GM10248 (cell line): Measurements from ENCODE around the gene FIP1L1.
A peak's percentile ranks its signal among the peaks of the same experiment; 100 is the strongest.

Experiments used
- CTCF ChIA-PET: fragments of 300-600 bp; sonication (Branson Sonifier 250); formaldehyde crosslinking; extraction: SDS; loops from one replicate; lab custom pipeline; 2021; ENCODE audit warnings: antibody characterized with exemption; lab: Yijun Ruan, JAX
- POLR2A ChIA-PET: fragments of 350-650 bp; sonication (Branson Sonifier 250); formaldehyde crosslinking; extraction: SDS; loops from one replicate; lab custom pipeline; 2020; ENCODE audit warnings: antibody characterized with exemption; lab: Yijun Ruan, JAX
- DNase-seq: peaks from one replicate; pipeline ENCODE4 v3.0.0; 2012; ENCODE audit errors: extremely low spot score
- TF ChIP-seq, protein P1 (sequence below): IDR thresholded peaks from 2 replicates; pipeline ENCODE4 v1.5.1; 2012; ENCODE audit warnings: mild to moderate bottlenecking, low read depth; ENCODE audit errors: extremely low read depth, missing control alignments, control extremely low read depth

Gene FIP1L1

DNA sequence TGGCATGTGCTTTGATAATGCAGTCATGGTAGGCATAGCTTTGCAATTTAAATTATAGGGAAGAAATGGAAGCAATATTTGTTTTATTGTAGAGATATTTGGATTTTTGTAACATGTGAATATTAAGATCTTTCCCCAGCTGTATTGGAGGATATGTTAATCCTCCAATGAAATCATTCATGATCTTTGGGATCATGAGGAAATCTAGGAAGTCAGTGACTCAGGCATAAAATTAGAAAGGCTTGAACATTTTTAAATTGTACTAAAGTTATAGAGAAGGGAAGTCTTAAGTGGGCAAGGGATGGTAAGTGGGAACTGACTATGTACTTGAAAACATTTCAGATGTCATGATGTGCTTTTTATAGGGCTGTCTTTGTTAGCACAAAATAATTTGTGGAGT is 46.8 kb downstream of the FIP1L1 start:
- ChIA-PET POLR2A (no interaction called here), CTCF (interaction anchor here (1.1 to 2.2 kb wide), 2 partner anchors 8 to 14 kb away, joined by 3 to 8 read pairs; no protein-coding TSS in a partner anchor)
- TF ChIP-seq, protein P1, sequence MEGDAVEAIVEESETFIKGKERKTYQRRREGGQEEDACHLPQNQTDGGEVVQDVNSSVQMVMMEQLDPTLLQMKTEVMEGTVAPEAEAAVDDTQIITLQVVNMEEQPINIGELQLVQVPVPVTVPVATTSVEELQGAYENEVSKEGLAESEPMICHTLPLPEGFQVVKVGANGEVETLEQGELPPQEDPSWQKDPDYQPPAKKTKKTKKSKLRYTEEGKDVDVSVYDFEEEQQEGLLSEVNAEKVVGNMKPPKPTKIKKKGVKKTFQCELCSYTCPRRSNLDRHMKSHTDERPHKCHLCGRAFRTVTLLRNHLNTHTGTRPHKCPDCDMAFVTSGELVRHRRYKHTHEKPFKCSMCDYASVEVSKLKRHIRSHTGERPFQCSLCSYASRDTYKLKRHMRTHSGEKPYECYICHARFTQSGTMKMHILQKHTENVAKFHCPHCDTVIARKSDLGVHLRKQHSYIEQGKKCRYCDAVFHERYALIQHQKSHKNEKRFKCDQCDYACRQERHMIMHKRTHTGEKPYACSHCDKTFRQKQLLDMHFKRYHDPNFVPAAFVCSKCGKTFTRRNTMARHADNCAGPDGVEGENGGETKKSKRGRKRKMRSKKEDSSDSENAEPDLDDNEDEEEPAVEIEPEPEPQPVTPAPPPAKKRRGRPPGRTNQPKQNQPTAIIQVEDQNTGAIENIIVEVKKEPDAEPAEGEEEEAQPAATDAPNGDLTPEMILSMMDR = no peak
- no peak for DNase-seq

DNA sequence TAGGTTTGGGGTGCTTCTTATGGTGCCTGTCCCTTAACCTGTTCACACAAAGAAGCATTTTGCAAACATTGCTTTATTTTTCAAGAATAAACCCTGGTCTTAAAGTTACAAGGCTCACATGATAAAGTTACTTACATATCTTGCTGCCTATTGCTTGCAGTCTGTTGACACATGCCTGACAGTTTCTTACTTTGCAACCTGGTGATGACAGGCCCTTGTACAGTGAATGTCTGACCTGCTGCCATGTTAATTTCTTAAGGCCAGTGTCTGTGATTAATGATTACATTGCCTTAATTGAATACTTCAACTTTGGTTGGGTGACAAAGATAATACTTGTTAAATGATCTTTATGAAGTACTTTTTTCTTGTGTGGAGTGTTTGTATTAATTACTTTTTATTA is 49.9 kb downstream of the FIP1L1 start:
- POLR2A ChIA-PET = no interaction called here
- DNase-seq = no peak
- TF ChIP-seq, protein P1 = no peak
- CTCF ChIA-PET = no interaction called here

DNA sequence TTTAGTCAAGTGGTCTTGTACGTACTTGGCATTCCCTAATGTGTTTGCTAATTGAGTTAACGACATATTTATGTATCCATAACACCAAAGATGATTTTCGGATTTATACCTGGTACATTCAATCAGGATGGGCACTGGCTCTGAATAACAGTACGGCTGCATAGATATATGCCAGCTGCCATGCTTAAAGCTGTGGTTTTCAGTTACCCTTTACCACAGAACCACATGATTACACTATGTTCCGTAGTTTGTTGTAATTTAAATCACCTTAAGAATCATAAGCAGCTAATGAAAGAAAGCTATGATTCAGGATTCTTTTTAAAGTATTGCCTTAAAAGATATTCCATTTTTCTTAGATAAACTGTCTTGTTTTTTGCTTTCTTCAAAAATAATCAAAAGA is 53.6 kb downstream of the FIP1L1 start:
- DNase-seq = no peak
- TF ChIP-seq, protein P1 = no peak
- ChIA-PET CTCF (interaction anchor here (1.2 kb wide), 1 partner anchor 10 kb away, joined by 3 read pairs; no protein-coding TSS in a partner anchor), POLR2A (no interaction called here)

DNA sequence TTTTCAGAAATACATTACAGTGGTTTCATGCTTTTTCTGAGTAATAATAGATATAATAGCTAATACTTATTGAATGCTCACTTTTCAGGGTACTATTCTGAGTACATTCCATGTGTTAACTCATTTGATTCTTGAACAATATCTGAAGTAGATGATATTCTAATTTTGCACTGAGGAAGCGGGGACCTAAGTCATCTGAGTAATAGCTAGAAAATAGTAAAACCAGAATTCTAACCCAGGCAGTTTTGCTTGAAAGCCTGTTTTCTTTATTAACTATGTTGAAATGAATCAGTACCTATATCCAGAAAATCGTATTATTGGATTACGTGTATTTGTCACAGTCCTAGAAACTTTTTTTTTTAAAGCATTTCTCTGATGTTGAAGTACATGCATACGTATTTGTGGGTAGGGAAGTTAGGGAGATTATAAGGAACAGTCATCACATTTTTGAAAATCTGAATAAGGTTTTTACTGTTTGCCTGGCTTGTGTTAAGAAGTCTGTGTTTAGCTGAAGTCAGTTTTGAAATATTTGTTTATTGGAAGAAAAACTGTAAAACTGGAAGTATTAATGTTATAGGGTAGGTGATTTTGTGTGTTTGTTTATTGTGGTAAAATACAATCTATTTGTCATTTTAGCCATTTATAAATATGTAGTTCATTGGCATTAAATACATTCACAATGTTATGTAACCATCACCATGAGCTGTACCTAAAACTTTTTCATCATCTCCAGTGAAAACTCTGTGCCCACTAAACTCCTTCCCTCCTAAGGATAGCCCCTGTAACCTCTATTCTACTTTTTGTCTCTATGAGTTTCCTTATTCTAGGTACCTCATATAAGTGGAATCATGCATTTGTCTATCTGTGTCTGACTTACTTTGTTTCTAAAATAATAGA is 55.3 kb downstream of the FIP1L1 start:
- TF ChIP-seq, protein P1 = no peak
- POLR2A ChIA-PET = no interaction called here
- peak; percentile 9 for DNase-seq
- CTCF ChIA-PET = interaction anchor here (1.2 to 1.7 kb wide), 2 partner anchors 9 to 12 kb away, joined by 3 to 6 read pairs; no protein-coding TSS in a partner anchor

DNA sequence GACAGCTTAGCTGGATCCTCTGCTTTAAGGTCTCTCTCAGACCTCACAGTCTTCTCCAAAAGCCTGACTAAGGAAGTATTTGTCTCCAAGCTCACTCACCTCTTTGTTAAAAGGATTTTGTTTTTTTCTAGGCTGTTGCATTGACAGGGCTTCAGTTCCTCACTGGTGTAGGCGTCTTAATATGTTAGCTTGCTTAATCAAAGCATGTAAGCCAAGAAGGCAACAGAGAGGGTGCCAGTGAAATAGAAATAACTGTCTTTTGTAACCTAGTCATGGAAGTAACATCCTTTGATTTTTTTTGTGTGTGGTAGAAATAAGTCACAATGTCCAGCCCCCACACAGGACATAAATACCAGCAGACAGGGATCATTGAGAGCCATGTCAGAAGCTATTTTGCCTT is 58.8 kb downstream of the FIP1L1 start:
- TF ChIP-seq, protein P1 = no peak
- ChIA-PET CTCF (interaction anchor here (0.9 to 1.4 kb wide), 2 partner anchors 19 to 798 kb away, joined by 3 to 4 read pairs; no protein-coding TSS in a partner anchor), POLR2A (no interaction called here)
- DNase-seq = no peak

DNA sequence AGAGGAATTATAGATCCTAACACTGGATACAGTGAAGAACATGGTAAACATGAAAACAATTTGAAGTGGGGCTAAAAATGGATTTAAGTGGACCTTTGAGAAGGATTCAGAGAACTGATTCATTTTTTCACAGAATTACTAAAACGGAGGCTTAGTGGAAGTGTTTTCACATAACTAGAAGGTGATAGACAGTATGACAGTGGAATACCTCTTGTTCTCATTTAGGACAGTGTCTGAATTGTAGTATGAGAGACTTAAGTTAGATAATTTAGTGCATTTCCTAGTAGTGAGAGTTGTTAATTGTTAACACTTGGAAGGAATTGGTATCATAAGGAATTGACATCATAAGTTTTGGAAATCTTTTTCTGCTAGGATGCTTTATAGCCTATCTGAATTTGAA is 64.1 kb downstream of the FIP1L1 start:
- TF ChIP-seq, protein P1 = no peak
- ChIA-PET CTCF (interaction anchor here (1.4 kb wide), 1 partner anchor 9 kb away, joined by 3 read pairs; no protein-coding TSS in a partner anchor), POLR2A (no interaction called here)
- no peak for DNase-seq
